Panc1 (cell line): Measurements from ENCODE around the gene OTOG.

Experiments used
- CTCF ChIP-seq: fragments of 450-650 bp; IDR thresholded peaks from 2 replicates; pipeline ENCODE4 v1.5.1; 2017; ENCODE audit warnings: mild to moderate bottlenecking
- POLR2AphosphoS5 ChIP-seq: IDR thresholded peaks from 2 replicates; pipeline ENCODE4 v1.6.1; 2012; ENCODE audit warnings: mild to moderate bottlenecking, low read depth, low read length, moderate library complexity
- SIN3A ChIP-seq: IDR thresholded peaks from 2 replicates; pipeline ENCODE4 v1.6.1; 2012; ENCODE audit warnings: low read depth, mild to moderate bottlenecking, low read length, moderate library complexity, borderline replicate concordance; ENCODE audit not compliant: insufficient read depth
- TCF7L2 ChIP-seq: IDR thresholded peaks from 2 replicates; pipeline ENCODE4 v1.6.1; 2011; ENCODE audit warnings: mild to moderate bottlenecking, low read depth, low read length, inconsistent platforms

- no peak for TF ChIP-seq CTCF
- no peak for TF ChIP-seq TCF7L2
- TF ChIP-seq POLR2AphosphoS5 = no peak
- no peak for TF ChIP-seq SIN3A
These were observed 49.0 kb upstream of the OTOG start for GRCh38 chr11:17498058-17498457.
